Dermis blood vessel endothelial cell (primary cell): ENCODE data around the gene KCNJ16. TPM values are rescaled to one million over a fixed set of nuclear protein-coding genes. Genes with fewer than 3 reads are reported as not detected.

Experiments used
- DNase-seq: peaks from one replicate; pipeline ENCODE4 v3.0.0; 2010
- total RNA-seq: library from RNA; depleted of rRNA; stranded (reverse); fragments of >200 nt; gene quantifications from 2 replicates; pipeline ENCODE4 v1.2.3, GENCODE V29; 2014

The KCNJ16 gene
- total RNA-seq, 1 donor from 2014 or later = 1.7 TPM

GRCh38 chr17:70172449-70172848, 97.4 kb downstream of the KCNJ16 start:
- no peak for DNase-seq

- DNase-seq = peak; percentile 39
Measured at GRCh38 chr17:70172923-70173322, 97.9 kb downstream of the KCNJ16 start.

- no peak for DNase-seq
Measured at GRCh38 chr17:70173681-70174080, 98.7 kb downstream of the KCNJ16 start.

- DNase-seq = no peak
Measured at GRCh38 chr17:70181376-70181775, 106.4 kb downstream of the KCNJ16 start.

- DNase-seq = no peak
Measured at GRCh38 chr17:70181866-70182265, 106.8 kb downstream of the KCNJ16 start.

GRCh38 chr17:70183508-70183907, 108.5 kb downstream of the KCNJ16 start:
- no peak for DNase-seq

GRCh38 chr17:70184207-70184606, 109.2 kb downstream of the KCNJ16 start:
- DNase-seq = no peak

- DNase-seq = peak; percentile 60
Measured at GRCh38 chr17:70184770-70185169, 109.7 kb downstream of the KCNJ16 start.

Other genes with a start within 250 kb of the KCNJ16 start
- gene KCNJ2, start 94.3 kb downstream of the KCNJ16 start, total RNA-seq = 2.7 and 11.6 TPM in 2 replicates